ENCODE results near the gene CYBRD1. TPM values are rescaled to one million over a fixed set of nuclear protein-coding genes. Genes with fewer than 3 reads are reported as not detected.

Gene CYBRD1
- total RNA-seq, 2 donors from 2014 or later, result 357 to 453 TPM

DNA sequence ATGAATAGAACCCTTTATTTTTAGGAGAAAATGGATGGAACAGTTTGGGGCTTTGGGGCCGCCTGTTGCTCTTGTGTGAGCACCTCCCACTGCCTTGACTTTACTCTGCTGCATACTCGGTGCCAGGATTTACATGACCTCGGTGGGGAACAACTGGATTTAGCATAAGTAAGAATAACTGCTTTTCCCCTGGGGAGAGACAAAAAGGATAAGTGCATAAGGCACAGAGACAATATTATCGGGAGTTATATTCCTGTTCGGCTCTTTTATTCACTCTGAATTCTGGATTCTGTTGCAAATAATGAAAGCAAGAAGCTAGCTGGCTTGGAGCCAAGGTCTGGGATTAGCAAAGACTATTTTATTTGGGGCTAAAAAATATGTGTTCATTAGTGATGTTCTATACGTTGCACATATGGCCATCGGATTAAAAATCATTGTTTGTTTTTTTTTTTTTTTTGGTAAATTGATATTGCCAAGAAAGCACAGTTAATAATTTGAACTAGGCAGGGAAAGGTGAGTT, 69.8 kb downstream of the CYBRD1 start:
- DNase-seq (ENCODE audit: low spot score) (no peak), ATAC-seq (ENCODE audit: insufficient number of reproducible peaks, low FRiP score, low read depth) (no peak)

DNA sequence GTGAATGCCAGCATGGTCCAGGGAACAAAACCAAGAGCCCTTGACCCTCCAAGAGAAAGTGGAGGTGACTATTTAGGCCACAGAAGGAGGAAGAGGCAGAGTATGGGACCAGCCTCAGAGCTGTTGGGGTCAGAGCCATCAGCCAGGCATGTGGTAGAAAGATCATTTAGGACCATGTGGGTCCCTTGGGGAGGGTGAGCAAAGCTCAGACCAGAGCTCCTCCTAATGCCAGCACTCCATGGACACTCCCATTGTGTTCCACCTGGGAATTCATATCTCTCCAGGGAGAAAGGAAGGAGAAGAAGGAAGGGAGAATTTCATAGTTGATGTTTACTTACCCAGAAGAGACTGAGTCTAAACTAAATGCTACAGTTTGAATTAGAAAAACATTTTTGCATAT, 73.2 kb downstream of the CYBRD1 start:
- TF ChIP-seq, protein P1, sequence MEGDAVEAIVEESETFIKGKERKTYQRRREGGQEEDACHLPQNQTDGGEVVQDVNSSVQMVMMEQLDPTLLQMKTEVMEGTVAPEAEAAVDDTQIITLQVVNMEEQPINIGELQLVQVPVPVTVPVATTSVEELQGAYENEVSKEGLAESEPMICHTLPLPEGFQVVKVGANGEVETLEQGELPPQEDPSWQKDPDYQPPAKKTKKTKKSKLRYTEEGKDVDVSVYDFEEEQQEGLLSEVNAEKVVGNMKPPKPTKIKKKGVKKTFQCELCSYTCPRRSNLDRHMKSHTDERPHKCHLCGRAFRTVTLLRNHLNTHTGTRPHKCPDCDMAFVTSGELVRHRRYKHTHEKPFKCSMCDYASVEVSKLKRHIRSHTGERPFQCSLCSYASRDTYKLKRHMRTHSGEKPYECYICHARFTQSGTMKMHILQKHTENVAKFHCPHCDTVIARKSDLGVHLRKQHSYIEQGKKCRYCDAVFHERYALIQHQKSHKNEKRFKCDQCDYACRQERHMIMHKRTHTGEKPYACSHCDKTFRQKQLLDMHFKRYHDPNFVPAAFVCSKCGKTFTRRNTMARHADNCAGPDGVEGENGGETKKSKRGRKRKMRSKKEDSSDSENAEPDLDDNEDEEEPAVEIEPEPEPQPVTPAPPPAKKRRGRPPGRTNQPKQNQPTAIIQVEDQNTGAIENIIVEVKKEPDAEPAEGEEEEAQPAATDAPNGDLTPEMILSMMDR (IDR thresholded peaks at IDR 0.05), result no peak
- no peaks in the 10 kb centered on the region for H3K4me1 ChIP-seq (ENCODE audit: control insufficient read depth in 1 of 2, low read depth in 2 of 2)
- ATAC-seq (ENCODE audit: insufficient number of reproducible peaks, low FRiP score, low read depth), result no peak
- H3K9me3 ChIP-seq, result no peaks in the 10 kb centered on the region
- no peak for DNase-seq (ENCODE audit: low spot score)
- no peaks in the 10 kb centered on the region for H3K27me3 ChIP-seq (replicated peaks; ENCODE audit: insufficient read depth)
- no peaks in the 10 kb centered on the region for H3K36me3 ChIP-seq
- H3K27ac ChIP-seq, result no peak overlapping the region
- no peak overlapping the region for H3K4me3 ChIP-seq

More for the DNA sequence above, 69.8 kb downstream of the CYBRD1 start:
- Histone ChIP-seq H3K27ac (no peak overlapping the region), H3K9me3 (no peaks in the 10 kb centered on the region), H3K4me1 (ENCODE audit: control insufficient read depth in 1 of 2, low read depth in 2 of 2) (no peaks in the 10 kb centered on the region), H3K4me3 (peak overlapping the region; percentile 48), H3K27me3 (replicated peaks; ENCODE audit: insufficient read depth) (no peaks in the 10 kb centered on the region), H3K36me3 (no peaks in the 10 kb centered on the region)
- TF ChIP-seq, protein P1 (IDR thresholded peaks at IDR 0.05), result no peak

DNA sequence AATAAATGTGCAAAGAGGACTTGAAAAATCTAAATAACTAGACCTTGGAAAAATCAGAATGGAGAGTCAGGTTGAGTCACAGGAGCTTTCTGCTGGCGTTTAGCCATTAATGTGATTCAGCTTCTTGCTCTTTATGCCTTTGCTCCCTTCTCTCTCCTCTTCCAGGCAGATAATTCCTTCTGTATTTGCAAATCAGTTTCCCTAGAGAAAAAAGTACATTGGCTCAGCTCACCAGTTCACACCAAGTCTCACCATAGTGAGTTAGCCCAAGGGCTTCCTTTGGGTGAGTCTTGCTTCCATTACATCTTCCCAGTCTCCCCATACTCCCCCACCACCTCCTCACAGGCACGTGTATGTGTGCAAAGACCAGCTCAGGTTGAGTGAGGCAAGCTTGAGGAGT, 73.6 kb downstream of the CYBRD1 start:
- Histone ChIP-seq H3K4me3 (no peak overlapping the region), H3K9me3 (no peaks in the 10 kb centered on the region), H3K27me3 (replicated peaks; ENCODE audit: insufficient read depth) (no peaks in the 10 kb centered on the region), H3K36me3 (no peaks in the 10 kb centered on the region), H3K4me1 (ENCODE audit: control insufficient read depth in 1 of 2, low read depth in 2 of 2) (no peaks in the 10 kb centered on the region), H3K27ac (no peak overlapping the region)
- peak; percentile 36 for ATAC-seq (ENCODE audit: insufficient number of reproducible peaks, low FRiP score, low read depth)
- TF ChIP-seq, protein P1 (IDR thresholded peaks at IDR 0.05), result no peak
- no peak for DNase-seq (ENCODE audit: low spot score)

DNA sequence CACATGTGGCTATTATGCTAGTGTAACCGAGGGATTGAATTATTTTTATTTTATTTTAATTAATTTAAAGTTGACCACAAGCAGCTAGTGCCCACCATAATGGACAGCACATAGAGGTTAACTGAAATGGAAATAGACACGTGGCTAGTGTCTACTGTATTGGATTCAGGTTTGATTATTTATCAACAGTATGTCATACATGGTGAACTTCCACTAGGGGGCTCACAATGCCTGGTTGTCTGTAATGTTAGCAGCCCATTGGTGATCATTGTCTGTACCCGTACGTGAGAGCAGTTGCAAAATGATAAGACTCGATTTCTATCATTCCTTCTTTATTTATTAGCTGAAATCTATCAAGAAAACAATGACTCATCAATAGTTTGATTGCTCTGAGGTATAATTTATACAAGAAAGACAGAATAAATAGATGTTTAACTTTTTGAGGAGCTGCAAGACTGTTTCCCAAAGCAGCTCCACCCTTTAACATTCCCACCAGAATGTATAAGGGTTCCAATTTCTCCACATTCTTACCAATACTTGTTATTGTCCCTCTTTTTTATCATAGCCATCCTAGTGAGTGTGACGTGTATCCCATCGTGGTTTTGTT, 76.5 kb downstream of the CYBRD1 start:
- no peaks in the 10 kb centered on the region for H3K4me1 ChIP-seq (ENCODE audit: control insufficient read depth in 1 of 2, low read depth in 2 of 2)
- no peaks in the 10 kb centered on the region for H3K27me3 ChIP-seq (replicated peaks; ENCODE audit: insufficient read depth)
- TF ChIP-seq, protein P1 (IDR thresholded peaks at IDR 0.05), result peak; percentile 71
- H3K27ac ChIP-seq, result no peak overlapping the region
- ATAC-seq (ENCODE audit: insufficient number of reproducible peaks, low FRiP score, low read depth) (no peak), DNase-seq (ENCODE audit: low spot score) (no peak)
- no peak overlapping the region for H3K4me3 ChIP-seq
- no peaks in the 10 kb centered on the region for H3K36me3 ChIP-seq
- no peaks in the 10 kb centered on the region for H3K9me3 ChIP-seq

DNA sequence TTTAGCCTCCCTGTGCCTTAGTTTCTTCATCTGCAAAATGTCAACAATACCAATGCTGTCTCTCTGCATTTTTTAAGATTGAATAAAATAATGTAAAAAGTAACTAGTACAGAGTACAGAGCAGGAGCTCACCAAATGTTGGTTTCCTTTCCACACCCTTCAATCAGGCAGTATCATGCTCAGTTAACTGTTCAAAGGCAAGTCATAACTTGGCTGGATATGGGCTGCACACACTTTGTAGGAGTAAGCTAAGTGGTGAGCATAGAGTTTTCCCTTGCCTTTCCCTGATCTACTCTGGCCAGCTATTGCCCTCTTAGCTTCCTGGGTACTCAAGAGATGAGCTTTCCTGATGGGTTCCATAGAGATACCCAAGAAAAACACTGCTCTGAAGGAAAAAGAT, 77.9 kb downstream of the CYBRD1 start:
- Histone ChIP-seq H3K4me1 (ENCODE audit: control insufficient read depth in 1 of 2, low read depth in 2 of 2) (no peaks in the 10 kb centered on the region), H3K36me3 (no peaks in the 10 kb centered on the region), H3K9me3 (no peaks in the 10 kb centered on the region), H3K27me3 (replicated peaks; ENCODE audit: insufficient read depth) (no peaks in the 10 kb centered on the region), H3K27ac (no peak overlapping the region), H3K4me3 (no peak overlapping the region)
- no peak for DNase-seq (ENCODE audit: low spot score)
- no peak for ATAC-seq (ENCODE audit: insufficient number of reproducible peaks, low FRiP score, low read depth)
- TF ChIP-seq, protein P1 (IDR thresholded peaks at IDR 0.05), result no peak
